HG03460 (cell line): ENCODE measurements around the gene TRPC4.

ENCODE experiments used
- ATAC-seq: cut with Tn5 transposase; IDR thresholded peaks from one replicate; pipeline ENCODE4 v1.9.1; 2021; ENCODE audit not compliant: unreplicated experiment

The TRPC4 gene

DNA sequence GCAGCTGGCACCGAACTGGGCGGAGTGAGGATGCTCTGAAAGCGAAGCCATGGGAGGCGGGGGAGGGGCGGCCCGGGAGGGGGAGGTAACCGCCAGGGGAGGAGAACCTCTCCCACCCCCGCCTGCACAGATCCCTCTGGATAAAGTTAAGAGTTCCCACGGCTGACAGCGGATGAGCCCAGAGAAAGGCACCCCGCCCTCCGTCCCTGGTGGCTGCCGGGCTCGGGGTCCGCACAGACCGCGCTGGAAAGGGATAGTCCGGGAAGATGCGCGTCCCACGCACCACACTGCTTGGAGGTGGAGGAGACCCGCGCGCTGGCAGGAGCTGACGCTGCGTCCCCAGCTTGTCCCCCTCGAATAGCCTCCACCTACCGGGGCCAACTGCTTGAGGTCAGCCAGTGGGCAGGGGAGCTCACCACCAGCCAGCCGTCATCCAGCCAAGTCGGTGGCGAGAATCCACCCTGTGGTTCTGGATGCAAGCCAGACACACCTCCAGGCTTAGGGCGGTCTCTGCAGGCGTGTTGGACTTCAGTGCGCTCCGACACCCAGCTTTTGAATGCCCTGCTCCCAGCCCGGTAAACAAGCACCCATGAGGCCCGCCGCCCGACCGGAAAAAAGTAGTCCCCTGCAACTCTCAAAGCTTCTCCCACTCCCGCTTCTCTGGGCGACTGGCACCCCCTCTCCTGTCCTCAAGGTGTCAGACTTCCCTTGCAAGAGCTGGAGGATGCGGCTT is at the start of gene TRPC4:
Gene TRPC4 (minus strand): TSS at position 17 of the 733 bp plus-strand sequence. CDS start 86,439 bp downstream, outside the sequence.
- ATAC-seq: no peak

DNA sequence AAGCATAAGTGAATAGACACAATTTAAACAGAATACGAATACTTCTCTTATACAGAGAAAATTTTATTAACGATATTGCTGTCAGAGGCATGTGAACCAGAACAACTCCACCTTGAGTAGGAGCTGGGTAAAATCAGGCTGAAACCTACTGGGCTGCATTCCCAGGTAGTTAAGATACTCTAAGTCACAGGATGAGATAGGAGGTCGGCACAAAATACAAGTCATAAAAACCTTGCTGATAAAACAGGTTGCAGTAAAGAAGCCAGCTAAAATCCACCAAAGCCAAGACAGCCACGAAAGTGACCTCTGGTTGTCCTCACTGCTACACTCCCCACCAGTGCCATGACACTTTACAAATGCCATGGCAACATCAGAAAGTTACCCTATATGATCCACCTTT is 49.2 kb upstream of the TRPC4 start:
- ATAC-seq: no peak

DNA sequence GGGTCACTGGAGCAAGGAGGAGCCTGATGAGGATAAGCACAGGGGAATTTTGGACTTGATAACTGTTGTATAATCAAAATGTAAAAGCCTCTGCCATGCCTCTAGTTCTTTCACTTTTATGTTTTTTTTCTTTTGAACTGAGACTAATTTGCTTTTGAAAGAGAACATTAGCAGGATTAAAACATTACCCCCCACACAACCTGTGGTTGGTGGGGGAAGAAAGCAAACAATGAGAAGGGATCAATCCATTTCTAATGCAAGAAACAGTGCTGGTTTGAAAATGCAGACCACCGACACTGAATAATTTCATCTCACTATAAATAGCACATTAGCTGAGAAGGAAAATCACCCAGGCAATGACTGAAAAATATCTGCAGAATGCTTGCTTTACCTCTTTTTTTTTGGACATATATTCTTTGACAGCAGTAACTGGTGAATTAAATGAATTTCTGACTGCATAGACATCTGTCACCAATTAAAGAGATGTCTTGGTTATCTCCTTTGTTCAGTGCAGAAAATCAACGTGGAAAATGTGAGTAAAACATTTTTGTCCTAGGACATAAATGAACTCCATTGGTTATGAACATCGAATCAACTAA is 48.6 kb upstream of the TRPC4 start:
- no peak for ATAC-seq

GRCh38 chr13:37914781-37915391 is 45.3 kb upstream of the TRPC4 start:
- ATAC-seq: no peak

DNA sequence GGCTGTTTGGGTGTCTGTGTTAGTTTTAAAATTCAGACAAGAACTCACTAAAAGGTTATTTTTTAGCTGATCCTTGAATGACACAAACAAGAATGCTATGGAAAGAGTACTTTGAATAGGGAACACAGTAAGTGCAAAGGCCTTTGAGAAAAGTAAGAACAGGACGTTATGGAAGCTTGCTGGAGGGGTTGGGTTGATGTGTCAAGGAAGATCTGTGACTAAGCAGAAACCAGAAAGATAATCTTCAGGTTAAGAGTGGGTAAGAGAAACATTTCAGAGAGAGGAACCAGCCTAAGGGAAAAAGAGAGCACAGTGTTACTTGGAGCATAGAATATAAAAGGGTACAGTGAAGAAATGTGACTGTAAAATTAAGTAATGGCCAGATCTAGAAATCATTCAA is 41.2 kb upstream of the TRPC4 start:
- ATAC-seq: no peak

GRCh38 chr13:37906880-37907279 is 37.3 kb upstream of the TRPC4 start:
- no peak for ATAC-seq

GRCh38 chr13:37905736-37906135 is 36.2 kb upstream of the TRPC4 start:
- no peak for ATAC-seq

- ATAC-seq: no peak
These were observed 30.2 kb upstream of the TRPC4 start for GRCh38 chr13:37899753-37900152.

- no peak for ATAC-seq
These were observed 23.7 kb upstream of the TRPC4 start for GRCh38 chr13:37893321-37893720.

- ATAC-seq: no peak
These were observed 20.2 kb upstream of the TRPC4 start for GRCh38 chr13:37889820-37890219.

DNA sequence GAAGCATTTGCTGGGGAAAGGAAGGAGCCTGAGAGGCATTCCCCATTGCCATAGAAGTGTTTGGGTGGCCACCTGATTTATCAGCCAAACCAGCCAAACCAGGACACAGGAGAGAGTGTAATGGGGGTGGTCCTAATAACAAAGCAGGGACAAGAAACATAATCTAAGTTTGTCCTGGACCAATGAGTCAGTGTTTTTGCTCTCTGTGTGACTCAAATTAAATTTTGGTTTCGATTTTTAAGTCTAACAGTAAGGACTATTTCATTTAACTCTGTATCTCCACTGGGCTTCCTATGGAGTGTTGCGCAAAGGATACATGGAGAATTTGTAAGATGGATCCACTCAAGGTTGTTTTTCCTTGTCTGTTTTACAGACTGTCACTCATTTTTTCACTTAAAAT is 19.5 kb upstream of the TRPC4 start:
- no peak for ATAC-seq

DNA sequence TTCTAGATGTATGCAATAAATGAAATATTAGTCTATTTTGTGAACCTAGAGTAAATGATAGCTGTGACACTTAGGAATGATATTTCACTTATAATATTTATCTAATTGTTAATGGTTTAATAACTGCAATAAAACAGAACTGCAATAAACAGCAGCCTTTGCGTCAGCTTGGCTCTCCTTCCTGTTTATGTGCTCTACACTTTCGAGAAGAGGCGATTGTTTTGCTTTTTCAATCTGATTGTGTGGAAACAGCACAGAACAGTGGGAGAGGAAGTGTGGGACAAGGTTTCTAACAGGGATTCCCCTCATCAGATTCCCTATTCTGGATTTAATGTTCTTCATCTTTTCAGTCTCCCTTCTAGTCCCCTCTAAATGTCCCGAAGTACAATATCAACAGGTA is 17.3 kb upstream of the TRPC4 start:
- no peak for ATAC-seq

DNA sequence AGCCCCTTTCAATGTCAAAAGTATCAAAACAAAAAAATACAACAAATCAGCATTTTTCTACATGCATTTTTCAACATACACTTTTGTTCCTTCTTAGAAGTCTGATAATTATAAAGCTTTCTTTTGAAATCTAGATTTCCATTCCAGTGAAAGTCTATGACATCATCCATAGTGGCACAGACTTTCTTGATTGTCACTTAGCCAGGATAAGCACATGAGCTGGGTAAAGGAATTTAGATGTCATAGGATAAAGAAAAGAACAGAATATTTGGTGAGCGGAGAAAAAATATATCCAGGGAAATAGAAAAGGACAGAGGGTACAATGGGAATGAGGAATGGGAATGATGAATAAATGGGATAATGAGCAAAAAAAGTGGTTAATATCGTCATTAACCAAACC is 15.1 kb upstream of the TRPC4 start:
- ATAC-seq: no peak

DNA sequence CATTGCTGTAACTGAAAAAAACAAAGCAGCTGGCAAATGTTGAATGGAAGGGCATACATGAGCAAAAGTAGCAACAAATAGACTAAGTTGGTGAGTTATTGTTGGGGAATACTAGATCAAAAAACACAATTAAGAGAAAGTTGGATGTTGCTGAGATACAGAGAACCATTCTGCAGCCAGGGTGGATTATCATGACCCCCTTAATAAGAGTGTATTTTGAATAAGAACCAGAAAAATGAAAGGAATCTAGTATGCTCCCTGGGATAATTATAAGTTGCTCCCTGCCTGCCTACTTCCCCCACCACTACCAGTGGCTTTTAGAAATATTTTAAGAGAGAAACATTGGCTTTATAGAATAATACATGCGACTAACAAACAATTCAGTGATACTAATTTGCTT is 14.5 kb upstream of the TRPC4 start:
- no peak for ATAC-seq

- no peak for ATAC-seq
These were observed 9.3 kb upstream of the TRPC4 start for GRCh38 chr13:37878921-37879320.

- ATAC-seq: no peak
These were observed 8.9 kb upstream of the TRPC4 start for GRCh38 chr13:37878496-37878895.

- ATAC-seq: no peak
These were observed 1.5 kb upstream of the TRPC4 start for GRCh38 chr13:37870895-37871550.

DNA sequence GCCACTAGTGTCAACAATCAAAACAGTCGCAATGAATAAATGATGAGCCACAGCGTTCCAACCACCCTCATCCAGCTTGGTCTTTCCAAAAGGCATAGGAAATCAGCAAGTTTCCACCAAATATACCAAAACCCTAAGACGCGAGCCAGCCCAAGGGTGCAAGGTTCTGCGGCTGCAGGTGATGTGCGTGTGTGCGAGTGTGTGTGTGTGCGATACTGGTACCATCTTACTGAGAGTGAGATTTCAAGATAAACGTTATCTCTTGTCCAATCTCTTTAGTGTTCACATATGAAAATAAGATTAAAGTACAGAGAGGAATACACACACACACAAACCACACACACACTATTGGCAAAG is 895 bp upstream of the TRPC4 start:
- ATAC-seq: no peak

- no peak for ATAC-seq
These were observed 141 bp downstream of the TRPC4 start for GRCh38 chr13:37869506-37869755.

DNA sequence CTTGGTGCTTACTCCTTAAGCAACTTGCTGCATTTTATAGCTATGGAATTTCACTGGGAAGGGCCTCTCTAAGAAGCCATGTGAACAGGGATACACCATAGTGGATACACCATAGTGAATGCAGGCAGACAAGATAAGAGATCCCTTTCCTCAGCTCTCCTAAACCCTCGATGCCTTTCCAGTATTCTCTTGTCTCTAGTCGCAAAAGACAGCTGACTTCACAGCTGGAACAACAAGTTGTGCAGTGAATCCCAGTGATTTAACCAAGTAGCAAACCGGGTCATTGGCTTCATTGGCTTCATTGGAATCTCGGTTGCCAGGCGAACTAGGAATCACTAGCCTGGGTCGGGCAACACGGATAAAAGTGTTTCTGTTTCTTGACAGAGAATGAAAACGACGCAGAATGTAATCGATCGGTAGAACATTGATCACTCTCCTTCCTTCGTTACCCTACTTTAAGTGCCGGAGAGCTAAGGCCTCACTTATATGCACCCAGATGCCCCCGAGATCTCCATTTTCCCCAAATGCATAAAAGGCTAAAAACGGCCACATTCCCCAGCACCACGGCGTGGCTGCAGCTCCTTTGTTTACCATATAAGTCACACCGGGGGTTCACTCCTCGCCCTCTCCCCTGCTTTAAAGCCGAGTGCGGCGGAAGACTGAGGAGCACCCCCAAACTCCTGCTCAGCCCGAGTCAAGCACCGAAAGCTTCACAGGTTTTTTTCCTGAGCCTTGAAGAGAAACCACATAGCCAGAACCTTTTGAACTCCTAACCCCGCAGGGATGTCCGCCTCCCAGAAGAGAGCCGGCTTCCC is 674 bp downstream of the TRPC4 start:
- ATAC-seq: no peak

DNA sequence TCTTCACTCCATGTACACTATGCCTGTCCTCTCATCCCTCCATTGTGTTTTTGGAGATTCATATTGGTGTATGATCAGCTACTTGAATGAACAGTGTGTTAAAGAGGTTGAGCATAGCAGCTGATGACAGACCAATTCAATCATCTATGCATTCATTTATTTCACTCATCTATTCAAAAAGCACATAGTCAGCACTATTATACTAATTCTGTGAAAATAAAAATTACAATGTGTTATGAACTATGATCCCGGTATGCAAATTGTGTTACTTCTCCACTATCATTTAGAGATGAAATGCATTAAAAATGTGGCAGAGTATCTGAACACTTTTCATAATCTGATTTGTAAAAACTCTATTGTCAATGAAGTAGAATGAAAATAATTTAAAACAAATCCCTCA is 5.9 kb downstream of the TRPC4 start:
- ATAC-seq: no peak

GRCh38 chr13:37835392-37835791 is 34.2 kb downstream of the TRPC4 start:
- no peak for ATAC-seq
